Heart left ventricle (tissue), 13 donors: ENCODE results near the gene DROSHA.

Experiments used
- POLR2A ChIP-seq, 2 donors: fragments of 450-650 bp; IDR thresholded peaks; one replicate each; pipeline ENCODE4 v1.6.1; 2017; ENCODE audit warnings: antibody characterized with exemption in 2 of 2, mild to moderate bottlenecking in 2 of 2, moderate library complexity in 2 of 2
- TF ChIP-seq, protein P1 (sequence below), 12 donors: fragments of 200-600 bp; sonication (generic) in 4 of 12; IDR thresholded peaks; one replicate each; pipeline versions ENCODE4 v1.5.0 to v1.8.0; 2018 to 2022; ENCODE audit warnings: antibody characterized with exemption in 12 of 12, mild to moderate bottlenecking in 5 of 12
- donor health status: ischemic (EF 13 %, LVEDD 7.1; RV severe dilation, severe dysfunction).
- donor health status: DM: no; HTN: yes; CAD: no.
- donor health status: DM: no; HTN: no; CAD: no.
- donor health status: ischemic (EF 25% LVEDD 6.9; RV normal size, moderate dysfunction).
- donor health status: ischemic (EF 25% LVEDD 5.7; RV mildly dilated, moderate dysfunction).
- donor health status: ischemic (EF 35%, LVEDD 5.7; RV mildly dilated, moderate dysfunction).
- donor health status: nonischemic (EF 11% LVEDD 7.7; RV severe dilation, severe dysfunction).
- donor health status: DM: yes; HTN: yes; CAD: no.
- donor health status: PGD.
- donor health status: ischemic (EF 29% LVEDD 5.4; RV normal size, mild dysfunction).
- donor health status: nonischemic (EF 23%, LVEDD 6.1; RV moderate dilation, normal function).

DNA sequence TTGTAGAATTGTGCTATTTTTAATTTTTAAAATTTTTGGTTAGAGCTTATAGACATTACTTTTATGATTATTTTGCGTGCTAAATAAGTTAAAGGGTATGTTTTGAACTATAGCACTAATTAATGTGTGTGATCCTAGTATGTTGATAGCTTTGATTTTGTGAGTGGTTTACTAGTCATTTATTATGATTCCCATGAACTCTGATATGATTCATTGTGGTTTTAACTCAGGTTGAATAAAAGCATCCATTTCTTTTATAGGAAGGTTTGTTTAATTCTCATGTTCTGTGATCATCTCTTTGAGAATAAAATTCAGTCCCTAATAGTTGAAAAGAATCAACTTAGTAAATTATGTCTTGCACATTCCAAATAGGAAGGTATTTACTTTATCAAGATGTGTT is 22.7 kb upstream of the DROSHA start:
- TF ChIP-seq, protein P1, sequence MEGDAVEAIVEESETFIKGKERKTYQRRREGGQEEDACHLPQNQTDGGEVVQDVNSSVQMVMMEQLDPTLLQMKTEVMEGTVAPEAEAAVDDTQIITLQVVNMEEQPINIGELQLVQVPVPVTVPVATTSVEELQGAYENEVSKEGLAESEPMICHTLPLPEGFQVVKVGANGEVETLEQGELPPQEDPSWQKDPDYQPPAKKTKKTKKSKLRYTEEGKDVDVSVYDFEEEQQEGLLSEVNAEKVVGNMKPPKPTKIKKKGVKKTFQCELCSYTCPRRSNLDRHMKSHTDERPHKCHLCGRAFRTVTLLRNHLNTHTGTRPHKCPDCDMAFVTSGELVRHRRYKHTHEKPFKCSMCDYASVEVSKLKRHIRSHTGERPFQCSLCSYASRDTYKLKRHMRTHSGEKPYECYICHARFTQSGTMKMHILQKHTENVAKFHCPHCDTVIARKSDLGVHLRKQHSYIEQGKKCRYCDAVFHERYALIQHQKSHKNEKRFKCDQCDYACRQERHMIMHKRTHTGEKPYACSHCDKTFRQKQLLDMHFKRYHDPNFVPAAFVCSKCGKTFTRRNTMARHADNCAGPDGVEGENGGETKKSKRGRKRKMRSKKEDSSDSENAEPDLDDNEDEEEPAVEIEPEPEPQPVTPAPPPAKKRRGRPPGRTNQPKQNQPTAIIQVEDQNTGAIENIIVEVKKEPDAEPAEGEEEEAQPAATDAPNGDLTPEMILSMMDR (IDR thresholded peaks at IDR 0.05) = no peak
- TF ChIP-seq POLR2A (IDR thresholded peaks at IDR 0.05) = no peak
